HG03139 (cell line): Measurements from ENCODE around the gene UGT2B15.
"Not testable (repeated sequence)": the region's sequence is repeated elsewhere in the genome, so short reads cannot be mapped to it uniquely, and the experiment has no call there.

Experiments used
- ATAC-seq: cut with Tn5 transposase; IDR thresholded peaks from one replicate; pipeline ENCODE4 v1.9.1; 2021; ENCODE audit not compliant: unreplicated experiment

The UGT2B15 gene

GRCh38 chr4:68670479-68670939, at the start of gene UGT2B15:
UGT2B15 (minus strand) TSS chr4:68670652; CDS start chr4:68670618, 34 bp downstream.
- ATAC-seq: not testable (repeated sequence)

GRCh38 chr4:68719075-68719473, 48.6 kb upstream of the UGT2B15 start:
- no peak for ATAC-seq

GRCh38 chr4:68718447-68719074, 48.1 kb upstream of the UGT2B15 start:
- no peak for ATAC-seq

GRCh38 chr4:68717999-68718398, 47.5 kb upstream of the UGT2B15 start:
- no peak for ATAC-seq

GRCh38 chr4:68714400-68714799, 43.9 kb upstream of the UGT2B15 start:
- ATAC-seq: no peak

GRCh38 chr4:68712207-68712606, 41.8 kb upstream of the UGT2B15 start:
- ATAC-seq: no peak

GRCh38 chr4:68708566-68708965, 38.1 kb upstream of the UGT2B15 start:
- no peak for ATAC-seq

- ATAC-seq: not testable (repeated sequence)
Measured at GRCh38 chr4:68703168-68703567, 32.7 kb upstream of the UGT2B15 start.

GRCh38 chr4:68700152-68700551, 29.7 kb upstream of the UGT2B15 start:
- ATAC-seq: no peak

GRCh38 chr4:68693325-68694075, 23.0 kb upstream of the UGT2B15 start:
- ATAC-seq: no peak

- no peak for ATAC-seq
Measured at GRCh38 chr4:68691186-68691585, 20.7 kb upstream of the UGT2B15 start.

- no peak for ATAC-seq
Measured at GRCh38 chr4:68683034-68683433, 12.6 kb upstream of the UGT2B15 start.

- ATAC-seq: not testable (repeated sequence)
Measured at GRCh38 chr4:68681298-68681697, 10.8 kb upstream of the UGT2B15 start.

GRCh38 chr4:68673143-68673542, 2.7 kb upstream of the UGT2B15 start:
- no peak for ATAC-seq

GRCh38 chr4:68671217-68671616, 765 bp upstream of the UGT2B15 start:
- not testable (repeated sequence) for ATAC-seq

- not testable (repeated sequence) for ATAC-seq
Measured at GRCh38 chr4:68668537-68669163, 1.8 kb downstream of the UGT2B15 start.

GRCh38 chr4:68667551-68667950, 2.9 kb downstream of the UGT2B15 start:
- not testable (repeated sequence) for ATAC-seq

GRCh38 chr4:68664721-68665120, 5.7 kb downstream of the UGT2B15 start:
- ATAC-seq: not testable (repeated sequence)

- ATAC-seq: not testable (repeated sequence)
Measured at GRCh38 chr4:68662836-68663574, 7.4 kb downstream of the UGT2B15 start.

- ATAC-seq: no peak
Measured at GRCh38 chr4:68658672-68659071, 11.8 kb downstream of the UGT2B15 start.

- ATAC-seq: peak; percentile 56
Measured at GRCh38 chr4:68657022-68657594, 13.3 kb downstream of the UGT2B15 start.
